NCI-H2227 (cell line): ENCODE data around the gene MTO1.
"Not testable (repeated sequence)": the region's sequence is repeated elsewhere in the genome, so short reads cannot be mapped to it uniquely, and the experiment has no call there.

ENCODE experiments used
- DNase-seq: peaks from one replicate; lab custom pipeline; 2025; ENCODE audit not compliant: unreplicated experiment; lab: John Stamatoyannopoulos, UW

MTO1 gene

DNA sequence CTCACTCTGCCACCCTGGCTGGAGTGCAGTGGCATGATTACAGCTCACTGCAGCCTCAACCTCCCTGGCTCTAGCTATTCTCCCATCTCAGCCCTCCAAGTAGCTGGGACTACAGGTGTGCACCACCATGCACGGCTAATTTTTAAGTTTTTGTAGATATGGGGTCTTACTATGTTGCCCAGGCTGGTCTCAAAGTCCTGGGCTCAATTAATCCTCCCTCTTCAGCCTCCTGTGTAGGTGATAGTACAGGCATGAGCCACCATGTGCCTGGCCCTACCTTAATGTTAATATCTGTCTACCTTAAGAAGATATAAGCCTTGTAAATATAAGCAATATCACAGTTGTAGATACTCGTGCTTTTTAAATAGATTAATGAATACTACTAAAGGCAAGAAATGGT, 42.6 kb downstream of the MTO1 start:
- DNase-seq = no peak

DNA sequence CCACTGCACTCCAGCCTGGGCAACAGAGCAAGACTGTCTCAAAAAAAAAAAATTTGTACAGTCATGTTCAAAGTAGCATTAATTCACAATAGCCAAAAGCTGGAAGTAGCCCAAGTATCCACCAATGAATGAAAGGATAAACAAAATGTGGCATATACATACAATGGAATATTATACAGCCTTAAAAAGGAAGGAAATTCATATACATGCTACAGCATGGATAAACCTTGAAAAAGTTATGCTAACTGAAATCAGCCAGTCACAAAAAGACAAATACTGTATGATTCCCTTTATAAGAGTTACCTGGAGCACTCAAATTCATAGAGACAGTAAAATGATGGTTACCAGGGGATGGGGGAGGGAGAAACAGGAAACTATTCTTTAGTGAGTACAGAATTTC, 43.6 kb downstream of the MTO1 start:
- no peak for DNase-seq

DNA sequence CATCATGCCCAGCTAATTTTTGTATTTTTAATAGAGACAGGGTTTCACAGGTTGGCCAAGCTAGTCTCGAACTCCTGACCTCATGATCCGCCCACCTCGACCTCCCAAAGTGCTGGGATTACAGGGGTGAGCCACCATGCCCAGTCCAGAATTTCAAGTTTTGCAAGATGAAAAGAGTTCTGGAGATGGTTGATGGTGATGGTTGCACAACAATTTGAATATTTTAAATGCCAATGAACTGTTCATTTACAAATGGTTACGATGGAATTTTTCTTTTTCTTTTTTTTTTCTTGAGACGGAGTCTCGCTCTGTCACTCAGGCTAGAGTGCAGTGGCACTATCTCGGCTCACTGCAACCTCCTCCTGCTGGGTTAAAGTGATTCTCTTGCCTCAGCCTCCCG, 44.2 kb downstream of the MTO1 start:
- not testable (repeated sequence) for DNase-seq

DNA sequence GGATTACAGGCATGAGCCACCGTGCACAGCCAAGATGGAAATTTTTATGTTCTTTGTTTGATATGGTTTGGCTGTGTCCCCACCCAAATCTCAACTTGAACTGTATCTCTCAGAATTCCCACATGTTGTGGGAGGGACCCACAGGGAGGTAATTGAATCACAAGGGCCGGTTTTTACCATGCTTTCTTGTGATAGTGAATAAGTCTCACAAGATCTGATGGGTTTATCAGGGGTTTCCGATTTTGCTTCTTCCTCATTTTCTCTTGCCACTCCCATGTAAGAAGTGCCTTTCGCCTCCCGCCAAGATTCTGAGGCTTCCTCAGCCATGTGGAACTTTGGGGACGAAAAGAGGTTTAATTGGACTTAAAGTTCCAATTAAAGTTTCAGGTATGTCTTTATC, 44.7 kb downstream of the MTO1 start:
- no peak for DNase-seq

DNA sequence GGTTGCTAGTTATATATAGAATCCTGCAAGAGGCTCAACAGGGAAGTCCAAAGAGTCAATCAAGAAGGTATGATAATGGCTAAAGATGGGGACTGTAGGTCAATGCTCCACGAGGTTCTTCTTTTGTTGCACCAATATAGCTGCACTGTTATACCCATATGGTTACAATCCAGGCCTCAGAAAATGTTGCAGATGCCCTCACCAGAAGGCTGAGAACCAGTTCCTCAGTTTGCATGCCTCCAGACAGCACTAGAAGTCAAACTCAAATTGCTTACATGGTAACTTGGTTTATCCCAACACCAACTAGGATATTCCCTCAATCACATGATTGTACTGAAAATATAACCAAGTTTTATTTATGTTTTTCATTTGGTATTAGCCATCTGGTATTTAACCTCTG, 47.2 kb downstream of the MTO1 start:
- no peak for DNase-seq

DNA sequence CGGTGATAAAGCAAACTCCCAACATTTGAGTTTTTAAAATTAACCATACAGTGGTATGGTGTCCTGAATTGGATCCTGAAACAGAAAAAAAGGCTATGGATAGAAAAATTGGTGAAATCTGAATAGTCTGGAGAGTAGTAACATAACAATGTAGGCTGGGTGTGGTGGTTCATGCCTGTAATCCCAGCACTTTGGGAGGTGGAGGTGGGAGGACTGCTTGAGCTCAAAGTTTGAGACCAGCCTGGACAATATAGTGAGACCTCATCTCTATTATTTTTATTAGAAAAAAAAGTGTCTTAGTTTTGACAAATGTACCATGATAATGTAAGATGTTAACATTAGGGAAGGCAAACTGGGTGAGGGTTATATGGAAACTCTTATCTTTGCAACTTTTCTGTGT, 48.3 kb downstream of the MTO1 start:
- DNase-seq = no peak

DNA sequence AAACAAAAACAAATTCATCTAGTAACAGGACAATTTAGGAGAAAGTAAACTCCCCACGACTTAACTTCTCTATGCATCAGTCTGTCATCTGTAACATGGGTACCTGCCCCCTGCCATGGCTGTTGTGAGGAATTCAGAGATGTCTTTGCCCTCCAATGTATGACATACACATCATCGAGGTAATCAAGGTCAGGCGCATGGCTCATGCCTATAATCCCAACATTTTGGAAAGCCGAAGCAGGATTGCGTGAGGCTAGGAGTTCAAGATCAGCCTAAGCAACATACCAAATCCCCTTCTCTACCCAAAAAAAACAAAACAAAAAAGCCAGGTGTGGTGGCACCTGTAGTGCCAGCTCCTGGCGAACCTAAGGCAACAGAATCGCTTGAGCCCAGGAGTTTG, 50.3 kb downstream of the MTO1 start:
- DNase-seq = no peak

DNA sequence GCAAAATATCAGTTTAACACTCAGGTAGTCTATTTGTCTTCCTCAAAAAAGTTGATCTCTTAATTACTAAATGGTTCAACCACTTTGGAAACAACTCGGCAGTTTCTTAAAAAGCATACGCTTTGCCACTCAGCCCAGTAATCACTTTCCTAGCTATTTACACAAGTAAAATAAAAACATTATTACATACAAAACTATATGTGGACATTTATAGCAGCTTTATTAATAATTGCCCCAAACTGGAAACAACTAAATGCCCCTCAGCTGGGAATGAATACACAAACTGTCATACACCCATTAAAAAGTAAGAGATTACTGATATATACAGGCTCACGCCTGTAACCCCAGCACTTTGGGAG, 51.9 kb downstream of the MTO1 start:
- DNase-seq = no peak

DNA sequence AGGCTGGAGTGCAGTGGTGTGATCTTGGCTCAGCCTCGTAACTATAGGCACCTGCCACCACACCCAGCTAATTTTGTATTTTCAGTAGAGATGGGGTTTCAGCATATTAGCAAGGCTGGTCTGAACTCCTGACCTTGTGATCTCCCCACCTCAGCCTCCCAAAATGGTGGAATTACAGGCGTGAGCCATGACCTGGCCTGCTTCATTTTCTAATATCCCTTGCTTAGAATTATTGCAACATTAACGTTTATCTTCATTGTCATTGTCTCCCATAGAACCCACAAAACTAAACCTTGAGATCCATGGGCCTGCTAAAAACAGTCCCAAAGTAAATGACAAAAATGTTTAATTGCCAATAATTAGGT, 53.2 kb downstream of the MTO1 start:
- no peak for DNase-seq

DNA sequence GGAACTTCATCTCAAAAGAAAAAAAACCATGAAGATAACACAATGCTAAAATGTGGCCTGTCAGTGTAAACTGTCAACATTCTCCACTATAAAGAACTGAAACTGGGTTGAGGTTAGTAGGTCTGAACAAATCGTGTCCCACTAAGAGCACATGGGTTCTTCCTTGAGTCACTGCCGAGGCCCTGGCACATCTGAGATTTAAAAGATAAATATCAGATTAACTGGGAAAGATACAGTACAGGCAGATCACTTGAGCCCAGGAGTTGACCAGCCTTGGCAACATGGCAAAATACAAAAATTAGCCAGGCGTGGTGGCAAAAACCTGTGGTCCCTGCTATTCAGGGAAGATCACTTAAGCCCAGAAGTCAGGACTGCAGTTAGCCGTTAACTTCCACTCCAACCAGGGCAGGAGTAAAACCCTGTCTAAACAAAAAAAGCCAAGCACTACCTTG, 53.7 kb downstream of the MTO1 start:
- DNase-seq = no peak

DNA sequence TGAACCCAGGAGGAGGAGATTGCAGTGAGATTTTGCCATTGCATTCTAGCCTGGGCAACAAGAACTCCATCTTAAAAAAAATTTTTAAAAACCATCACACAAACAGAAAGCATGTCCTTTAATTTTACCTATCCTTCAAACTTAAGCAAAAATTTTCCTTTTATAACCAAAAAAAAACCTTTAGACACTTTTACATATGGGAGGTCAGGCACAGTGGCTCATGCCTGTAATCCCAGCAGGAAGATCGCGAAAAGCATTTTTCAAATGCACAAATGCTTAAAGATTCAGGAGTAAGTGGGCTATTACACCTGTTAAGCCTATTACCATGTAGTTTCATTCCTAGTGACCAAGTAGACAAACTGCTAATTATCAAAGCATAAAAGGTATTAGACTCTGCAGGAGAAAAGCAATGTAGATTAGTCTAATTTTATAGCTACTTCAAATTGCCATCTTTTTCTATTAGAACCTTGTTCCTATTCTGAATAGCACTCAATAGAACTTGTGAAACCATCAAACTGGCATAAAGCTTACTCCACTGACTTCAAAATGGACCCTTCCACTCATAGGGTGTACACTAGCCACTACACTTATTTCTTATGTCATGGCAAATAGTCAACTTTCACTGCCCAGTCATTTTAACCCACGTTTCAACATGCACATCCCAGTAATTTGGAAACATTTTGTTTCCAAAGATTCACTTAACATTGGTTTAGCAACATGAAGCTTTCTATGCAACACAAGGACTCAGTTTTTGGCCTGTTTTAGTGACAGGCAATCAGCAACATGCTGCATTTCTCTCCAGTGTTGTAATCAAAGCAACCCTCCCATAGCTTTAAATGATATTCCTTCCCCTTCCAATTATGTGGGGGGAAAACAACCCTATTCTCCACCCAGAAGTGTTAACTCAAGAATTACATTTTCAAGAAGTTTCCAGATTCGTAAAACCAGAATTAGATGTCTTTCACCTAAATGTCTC, 55.3 kb downstream of the MTO1 start:
- DNase-seq = no peak

DNA sequence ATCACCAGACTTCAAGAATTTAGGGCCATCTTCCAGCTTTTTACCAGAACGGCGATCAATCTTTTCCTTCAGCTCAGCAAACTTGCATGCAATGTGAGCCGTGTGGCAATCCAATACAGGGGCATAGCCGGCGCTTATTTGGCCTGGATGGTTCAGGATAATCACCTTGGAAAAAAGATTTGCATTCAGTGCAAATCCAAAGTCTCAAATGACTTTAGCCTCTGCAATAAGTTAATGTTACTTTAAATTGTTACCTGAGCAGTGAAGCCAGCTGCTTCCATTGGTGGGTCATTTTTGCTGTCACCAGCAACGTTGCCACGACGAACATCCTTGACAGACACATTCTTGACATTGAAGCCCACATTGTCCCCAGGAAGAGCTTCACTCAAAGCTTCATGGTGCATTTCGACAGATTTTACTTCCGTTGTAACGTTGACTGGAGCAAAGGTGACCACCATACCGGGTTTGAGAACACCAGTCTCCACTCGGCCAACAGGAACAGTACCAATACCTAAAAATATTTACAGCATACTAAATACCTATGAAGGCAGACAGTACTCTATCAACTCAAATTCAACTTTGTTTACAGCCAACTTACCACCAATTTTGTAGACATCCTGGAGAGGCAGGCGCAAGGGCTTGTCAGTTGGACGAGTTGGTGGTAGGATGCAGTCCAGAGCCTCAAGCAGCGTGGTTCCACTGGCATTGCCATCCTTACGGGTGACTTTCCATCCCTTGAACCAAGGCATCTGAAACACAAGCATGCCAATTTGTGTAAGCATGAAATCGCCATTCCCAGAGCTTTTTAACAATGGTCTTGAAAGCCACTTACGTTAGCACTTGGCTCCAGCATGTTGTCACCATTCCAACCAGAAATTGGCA, 56.8 kb downstream of the MTO1 start:
- DNase-seq = not testable (repeated sequence)

DNA sequence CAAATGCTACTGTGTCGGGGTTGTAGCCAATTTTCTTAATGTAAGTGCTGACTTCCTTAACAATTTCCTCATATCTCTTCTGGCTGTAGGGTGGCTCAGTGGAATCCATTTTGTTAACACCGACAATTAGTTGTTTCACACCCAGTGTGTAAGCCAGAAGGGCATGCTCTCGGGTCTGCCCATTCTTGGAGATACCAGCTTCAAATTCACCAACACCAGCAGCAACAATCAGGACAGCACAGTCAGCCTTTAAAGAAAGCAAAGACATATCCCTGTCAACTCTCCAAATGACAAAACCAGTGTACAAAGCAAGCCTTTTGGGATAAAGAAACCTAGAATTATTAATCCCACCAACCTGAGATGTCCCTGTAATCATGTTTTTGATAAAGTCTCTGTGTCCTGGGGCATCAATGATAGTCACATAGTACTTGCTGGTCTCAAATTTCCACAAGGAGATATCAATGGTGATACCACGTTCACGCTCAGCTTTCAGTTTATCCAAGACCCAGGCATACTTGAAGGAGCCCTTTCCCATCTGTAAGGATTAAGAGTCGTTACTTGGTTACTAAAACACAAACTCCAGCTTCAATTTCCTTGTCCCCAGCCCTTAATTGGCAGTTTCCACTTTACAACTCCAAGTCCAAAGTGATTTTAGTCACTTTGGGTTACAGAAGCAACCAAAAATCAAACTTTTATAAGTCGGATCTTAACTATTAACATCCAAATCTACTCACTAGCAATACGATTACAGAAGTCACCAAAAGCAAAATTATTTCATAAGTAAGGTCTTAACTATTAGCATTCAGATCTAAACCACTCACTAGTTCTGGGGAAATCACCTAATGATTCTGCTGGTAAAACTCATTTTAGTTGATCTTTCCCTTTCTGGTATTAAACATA, 57.7 kb downstream of the MTO1 start:
- DNase-seq = not testable (repeated sequence)

DNA sequence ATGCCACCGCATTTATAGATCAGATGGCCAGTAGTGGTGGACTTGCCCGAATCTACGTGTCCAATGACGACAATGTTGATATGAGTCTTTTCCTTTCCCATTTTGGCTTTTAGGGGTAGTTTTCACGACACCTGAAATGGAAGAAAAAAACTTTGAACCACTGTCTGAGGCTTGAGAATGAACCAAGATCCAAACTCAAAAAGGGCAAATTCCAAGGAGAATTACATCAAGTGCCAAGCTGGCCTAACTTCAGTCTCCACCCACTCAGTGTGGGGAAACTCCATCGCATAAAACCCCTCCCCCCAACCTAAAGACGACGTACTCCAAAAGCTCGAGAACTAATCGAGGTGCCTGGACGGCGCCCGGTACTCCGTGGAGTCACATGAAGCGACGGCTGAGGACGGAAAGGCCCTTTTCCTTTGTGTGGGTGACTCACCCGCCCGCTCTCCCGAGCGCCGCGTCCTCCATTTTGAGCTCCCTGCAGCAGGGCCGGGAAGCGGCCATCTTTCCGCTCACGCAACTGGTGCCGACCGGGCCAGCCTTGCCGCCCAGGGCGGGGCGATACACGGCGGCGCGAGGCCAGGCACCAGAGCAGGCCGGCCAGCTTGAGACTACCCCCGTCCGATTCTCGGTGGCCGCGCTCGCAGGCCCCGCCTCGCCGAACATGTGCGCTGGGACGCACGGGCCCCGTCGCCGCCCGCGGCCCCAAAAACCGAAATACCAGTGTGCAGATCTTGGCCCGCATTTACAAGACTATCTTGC, 58.6 kb downstream of the MTO1 start:
- DNase-seq = peak; percentile 53

DNA sequence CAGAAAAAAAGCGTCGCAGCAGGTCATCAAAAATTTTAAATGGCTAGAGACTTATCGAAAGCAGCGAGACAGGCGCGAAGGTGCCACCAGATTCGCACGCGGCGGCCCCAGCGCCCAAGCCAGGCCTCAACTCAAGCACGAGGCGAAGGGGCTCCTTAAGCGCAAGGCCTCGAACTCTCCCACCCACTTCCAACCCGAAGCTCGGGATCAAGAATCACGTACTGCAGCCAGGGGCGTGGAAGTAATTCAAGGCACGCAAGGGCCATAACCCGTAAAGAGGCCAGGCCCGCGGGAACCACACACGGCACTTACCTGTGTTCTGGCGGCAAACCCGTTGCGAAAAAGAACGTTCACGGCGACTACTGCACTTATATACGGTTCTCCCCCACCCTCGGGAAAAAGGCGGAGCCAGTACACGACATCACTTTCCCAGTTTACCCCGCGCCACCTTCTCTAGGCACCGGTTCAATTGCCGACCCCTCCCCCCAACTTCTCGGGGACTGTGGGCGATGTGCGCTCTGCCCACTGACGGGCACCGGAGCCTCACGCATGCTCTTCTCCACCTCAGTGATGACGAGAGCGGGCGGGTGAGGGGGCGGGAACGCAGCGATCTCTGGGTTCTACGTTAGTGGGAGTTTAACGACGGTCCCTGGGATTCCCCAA, 59.3 kb downstream of the MTO1 start, which contains the start of gene EEF1A1:
TSS of gene EEF1A1 (minus strand) at position 345 of the 663 bp plus-strand sequence. CDS start 1,006 bp downstream, outside the sequence.
- peak; percentile 98 for DNase-seq

DNA sequence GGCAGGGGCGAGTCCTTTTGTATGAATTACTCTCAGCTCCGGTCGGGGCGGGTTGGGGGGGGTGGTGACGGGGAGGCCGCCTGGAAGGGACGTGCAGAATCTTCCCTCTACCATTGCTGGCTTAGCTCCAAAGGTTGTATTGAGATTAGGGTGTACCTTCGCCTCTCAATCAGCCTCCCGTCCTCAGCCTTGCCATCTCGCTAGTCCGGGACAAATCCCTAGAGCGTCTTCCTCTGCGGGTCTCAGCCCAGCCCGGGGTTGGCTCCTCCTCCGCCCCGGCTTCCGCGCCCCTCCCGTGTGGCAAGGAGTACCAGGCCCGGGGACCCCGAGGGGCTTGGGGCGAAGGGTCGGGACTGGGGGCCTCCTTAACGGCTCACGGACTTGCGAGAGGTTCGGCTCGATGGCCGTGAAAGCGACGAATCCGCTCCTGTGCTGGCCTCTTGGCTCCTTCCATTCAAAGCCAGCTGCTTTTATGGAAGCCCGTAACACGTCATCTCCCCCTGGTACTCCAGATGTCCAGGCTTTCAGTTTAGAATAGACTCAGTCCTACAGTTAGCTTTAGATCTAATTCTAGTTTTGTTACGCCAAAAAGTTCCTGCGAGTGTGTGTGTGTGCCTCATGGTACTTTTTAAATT, 59.9 kb downstream of the MTO1 start:
- DNase-seq = peak; percentile 93

DNA sequence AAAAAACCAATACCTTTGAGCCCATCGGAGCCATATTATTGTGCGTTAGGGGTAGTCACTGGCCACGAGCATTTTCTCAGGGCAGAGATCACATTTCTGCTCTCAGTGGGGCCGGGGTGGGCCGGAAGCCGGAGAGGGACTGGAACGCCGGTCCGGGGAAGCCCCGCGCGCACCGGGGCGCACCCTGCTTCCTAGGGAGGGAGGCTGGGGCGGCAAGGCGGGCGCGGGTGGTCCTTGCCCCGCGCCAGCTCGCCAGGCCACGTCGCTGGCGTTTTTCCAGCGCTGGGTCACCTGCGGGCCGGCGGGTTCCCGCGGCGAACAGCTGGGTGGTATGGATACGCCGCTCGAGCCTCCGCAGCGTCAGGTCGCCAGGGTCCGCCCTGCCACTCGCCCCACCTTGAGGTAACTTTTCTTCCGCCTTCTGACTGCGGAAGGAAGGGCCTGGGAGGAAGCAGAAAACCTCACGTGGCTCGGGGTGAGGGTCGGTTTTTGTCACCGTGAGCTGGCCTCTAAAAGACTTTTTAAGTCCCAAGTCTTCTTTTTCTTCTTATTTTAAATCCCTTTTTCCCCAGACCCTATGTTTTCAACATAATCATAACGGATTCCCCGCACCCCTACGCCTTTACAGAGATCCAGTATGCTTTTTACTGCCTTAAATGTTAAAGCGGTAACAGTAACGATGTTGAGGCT, 62.0 kb downstream of the MTO1 start:
- peak; percentile 58 for DNase-seq

DNA sequence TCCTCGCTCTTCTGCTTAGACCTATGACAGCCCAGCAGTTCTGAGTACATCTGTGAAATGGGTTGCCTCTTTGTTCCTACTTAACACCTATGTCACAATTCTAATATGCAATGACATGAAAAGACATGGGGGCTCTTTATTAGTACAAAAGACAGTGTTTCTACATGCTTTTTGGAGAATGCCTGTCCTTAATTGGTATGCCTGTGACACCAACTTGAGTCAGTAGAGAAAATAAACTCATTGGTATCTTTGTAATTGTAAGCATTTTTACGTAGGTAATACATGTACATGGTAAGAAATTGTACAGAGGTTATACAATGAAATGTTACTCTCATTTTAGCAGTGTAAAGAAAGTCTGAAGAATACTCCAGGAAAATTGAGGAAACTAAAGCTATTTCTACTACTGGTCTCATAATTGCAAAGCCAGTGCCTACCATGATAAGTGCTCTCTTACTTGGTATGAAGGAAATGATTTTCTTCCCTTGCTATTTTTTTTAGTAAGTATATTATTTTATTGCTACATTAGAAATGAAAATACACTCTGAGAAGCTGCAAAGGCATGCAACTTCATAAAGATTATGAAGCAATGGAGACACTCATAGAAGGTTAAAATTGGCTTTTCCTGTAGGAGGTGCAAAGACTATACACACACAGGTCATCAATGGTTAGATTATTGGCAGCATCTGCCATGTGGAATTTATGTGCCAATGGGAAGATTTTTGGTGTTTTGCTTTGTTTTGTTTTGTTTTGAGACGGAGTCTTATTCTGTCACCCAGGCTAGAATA, 64.2 kb downstream of the MTO1 start:
- DNase-seq = no peak
